GM18505 (cell line): ENCODE results near the gene OSGIN1.

ENCODE experiments used
- ATAC-seq: cut with Tn5 transposase; IDR thresholded peaks from one replicate; pipeline ENCODE4 v1.9.1; 2021; ENCODE audit not compliant: unreplicated experiment
- POLR2A ChIP-seq: IDR thresholded peaks from 4 replicates; pipeline ENCODE4 v1.6.1; 2011; ENCODE audit warnings: borderline replicate concordance; ENCODE audit not compliant: insufficient read depth, insufficient read length; ENCODE audit errors: extremely low read depth

The OSGIN1 gene

DNA sequence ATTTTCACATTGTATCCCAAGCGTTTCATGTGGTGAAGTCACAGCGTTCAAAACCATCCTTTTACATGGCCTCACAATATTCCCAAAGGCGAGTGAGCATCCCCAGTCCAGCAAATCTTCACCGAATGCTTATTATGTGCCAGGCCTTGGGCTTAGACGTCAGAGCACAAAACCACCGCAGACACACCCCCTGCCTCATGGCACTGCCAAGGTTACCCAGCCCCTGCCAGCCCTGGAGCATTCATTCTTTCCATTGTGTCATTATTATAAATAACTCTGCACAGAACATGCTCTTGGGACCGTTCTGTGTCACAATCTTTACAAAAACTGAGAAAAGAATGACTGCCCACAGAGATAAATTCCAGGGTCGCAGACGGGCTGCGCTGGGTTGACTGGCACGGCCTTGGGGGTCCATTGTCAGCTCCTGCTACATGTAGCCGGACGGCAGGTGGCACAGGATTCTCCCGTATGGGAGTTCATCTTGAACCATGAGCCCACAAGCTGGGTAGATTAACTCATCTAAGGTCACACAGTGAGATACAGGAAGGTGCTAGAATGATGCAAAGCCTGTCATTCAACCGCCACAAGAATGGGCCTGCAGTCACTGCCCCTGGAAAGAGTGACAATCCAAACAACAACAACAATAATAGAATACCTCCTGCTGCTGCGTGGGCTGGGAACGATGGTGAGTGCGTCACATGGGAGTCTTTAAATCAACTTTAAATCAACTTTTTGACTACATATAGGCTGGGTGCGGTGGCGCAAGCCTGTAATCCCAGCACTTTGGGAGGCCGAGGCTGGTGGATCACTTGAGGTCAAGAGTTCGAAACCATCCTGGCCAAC lies 10.5 kb downstream of the OSGIN1 start:
- no peak for ATAC-seq
- TF ChIP-seq POLR2A: no peak

DNA sequence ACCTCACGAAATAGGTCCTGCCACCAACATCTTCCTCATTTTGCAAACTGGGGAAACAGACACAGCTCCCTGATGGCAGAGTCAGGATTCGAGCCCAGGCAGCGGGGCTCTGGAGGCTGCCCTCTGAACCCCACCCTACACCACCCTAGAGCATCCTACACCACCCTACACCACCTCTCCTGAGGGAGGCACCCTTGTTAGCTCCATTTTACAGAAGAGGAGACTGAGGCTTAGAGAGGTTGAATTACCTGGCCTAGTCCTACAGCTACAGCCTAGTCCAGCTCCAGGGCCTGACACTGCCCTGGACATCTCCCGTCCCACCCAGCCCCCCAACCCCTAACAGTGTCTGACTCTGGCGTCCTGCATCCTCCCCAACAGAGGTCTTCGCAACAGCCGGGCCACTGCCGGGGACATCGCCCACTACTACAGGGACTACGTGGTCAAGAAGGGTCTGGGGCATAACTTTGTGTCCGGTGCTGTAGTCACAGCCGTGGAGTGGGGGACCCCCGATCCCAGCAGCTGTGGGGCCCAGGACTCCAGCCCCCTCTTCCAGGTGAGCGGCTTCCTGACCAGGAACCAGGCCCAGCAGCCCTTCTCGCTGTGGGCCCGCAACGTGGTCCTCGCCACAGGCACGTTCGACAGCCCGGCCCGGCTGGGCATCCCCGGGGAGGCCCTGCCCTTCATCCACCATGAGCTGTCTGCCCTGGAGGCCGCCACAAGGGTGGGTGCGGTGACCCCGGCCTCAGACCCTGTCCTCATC lies 11.8 kb downstream of the OSGIN1 start:
- no peak for ATAC-seq
- TF ChIP-seq POLR2A: no peak

DNA sequence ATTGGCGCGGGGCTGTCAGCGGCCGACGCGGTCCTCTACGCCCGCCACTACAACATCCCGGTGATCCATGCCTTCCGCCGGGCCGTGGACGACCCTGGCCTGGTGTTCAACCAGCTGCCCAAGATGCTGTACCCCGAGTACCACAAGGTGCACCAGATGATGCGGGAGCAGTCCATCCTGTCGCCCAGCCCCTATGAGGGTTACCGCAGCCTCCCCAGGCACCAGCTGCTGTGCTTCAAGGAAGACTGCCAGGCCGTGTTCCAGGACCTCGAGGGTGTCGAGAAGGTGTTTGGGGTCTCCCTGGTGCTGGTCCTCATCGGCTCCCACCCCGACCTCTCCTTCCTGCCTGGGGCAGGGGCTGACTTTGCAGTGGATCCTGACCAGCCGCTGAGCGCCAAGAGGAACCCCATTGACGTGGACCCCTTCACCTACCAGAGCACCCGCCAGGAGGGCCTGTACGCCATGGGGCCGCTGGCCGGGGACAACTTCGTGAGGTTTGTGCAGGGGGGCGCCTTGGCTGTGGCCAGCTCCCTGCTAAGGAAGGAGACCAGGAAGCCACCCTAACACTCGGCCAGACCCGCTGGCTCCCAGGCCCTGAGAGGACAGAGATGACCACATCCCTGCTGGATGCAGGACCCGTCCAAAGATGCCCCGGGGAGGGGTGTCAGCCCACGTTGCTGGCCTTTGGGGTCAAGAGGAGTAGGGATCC lies 12.6 kb downstream of the OSGIN1 start:
- TF ChIP-seq POLR2A: no peak

DNA sequence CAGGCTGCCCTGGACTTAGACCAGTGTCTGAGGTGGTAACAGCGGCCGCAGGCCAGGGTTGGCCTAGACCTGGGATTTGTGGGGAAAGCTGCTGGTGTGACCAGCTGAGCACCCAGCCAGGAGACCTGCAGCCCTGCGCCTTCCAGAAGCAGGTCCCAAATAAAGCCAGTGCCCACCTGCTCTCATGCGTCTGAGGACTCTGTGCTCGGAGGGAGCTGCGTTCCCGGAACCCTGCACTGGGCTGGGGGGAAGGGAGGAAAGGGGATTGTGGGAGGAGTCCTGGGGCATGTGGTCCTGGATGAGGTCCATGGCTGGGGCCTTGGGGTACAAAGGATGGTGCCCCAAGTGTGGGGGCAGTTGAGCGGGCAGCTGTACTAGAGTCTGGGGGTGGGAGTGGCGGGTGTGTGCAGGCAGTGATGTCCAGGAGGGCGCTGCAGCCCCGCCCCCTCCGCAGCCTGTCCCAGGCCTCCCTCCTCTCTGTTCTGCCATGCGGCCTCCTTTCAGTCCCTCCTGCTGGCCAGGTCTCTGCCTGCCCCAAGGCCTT lies 13.2 kb downstream of the OSGIN1 start:
- no peak for TF ChIP-seq POLR2A
- no peak for ATAC-seq

More for the DNA sequence above, 12.6 kb downstream of the OSGIN1 start:
- no peak for ATAC-seq

DNA sequence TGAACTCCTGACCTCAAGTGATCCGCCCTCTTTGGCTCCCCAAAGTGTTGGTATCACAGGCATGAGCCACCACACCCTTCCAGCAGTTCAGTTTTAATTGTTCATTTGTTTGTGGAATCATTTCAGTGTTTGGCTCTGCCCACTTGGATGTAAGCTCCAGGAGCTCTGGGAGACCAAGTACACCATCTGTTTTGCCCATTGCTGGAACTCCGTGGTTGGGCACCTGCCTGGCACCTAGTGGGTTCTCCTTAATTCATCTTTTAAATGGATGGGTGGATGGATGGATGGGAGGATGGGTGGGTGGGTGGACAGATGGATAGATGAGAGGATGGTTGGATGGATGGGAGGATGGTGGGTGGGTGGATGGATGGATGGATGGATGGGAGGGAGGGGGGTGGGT lies 14.1 kb downstream of the OSGIN1 start:
- no peak for TF ChIP-seq POLR2A
- no peak for ATAC-seq

DNA sequence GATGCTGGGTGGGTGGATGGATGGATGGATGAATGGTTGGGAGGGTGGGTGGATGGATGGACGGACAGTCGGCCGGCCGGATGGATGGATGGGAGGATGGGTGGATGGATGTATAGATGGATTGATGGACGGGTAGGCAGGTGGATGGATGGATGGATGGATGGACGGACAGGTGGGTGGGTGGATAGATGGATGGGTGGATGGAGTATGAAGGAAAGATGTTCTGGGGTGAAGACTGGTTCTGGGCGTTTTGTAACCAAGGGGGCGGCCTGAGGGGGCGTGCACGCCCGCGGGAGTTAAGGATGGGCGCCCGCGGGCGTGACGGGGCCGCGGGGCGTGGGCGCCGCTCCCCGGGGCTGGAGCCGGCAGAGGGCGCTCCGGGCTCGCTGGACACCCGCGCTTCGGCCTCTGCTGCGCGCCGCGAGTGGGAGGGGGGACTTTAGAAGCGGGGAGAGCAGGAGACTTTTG lies 14.8 kb downstream of the OSGIN1 start, which contains the start of gene NECAB2:
Gene NECAB2, plus strand, starts transcription at position 407 of the 468 bp plus-strand sequence. CDS start 405 bp downstream, outside the sequence.
- TF ChIP-seq POLR2A: no peak
- ATAC-seq: no peak

DNA sequence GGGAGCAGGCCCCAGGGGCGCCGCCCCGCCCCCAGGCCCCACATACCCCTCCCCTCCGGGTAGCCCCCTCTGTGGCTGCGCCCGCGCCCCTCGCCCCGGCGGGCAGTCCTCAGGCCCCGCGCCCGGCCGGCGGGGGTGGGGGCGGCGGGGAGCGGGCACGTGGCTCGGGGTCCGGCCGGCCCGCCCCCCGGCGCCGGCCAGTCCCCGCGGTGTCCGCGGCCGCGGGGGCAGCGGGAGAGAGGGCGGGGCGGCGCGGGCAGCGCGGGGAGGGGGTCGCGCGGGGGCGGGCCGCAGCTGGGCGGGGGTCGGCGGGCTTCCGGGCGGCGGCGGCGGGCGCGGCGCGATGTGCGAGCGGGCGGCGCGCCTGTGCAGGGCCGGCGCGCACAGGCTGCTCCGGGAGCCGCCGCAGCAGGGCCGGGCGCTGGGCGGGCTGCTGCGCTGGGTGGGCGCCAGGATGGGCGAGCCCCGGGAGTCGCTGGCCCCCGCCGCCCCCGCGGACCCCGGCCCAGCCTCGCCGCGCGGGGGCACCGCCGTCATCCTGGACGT lies 15.3 kb downstream of the OSGIN1 start:
- no peak for ATAC-seq
- no peak for TF ChIP-seq POLR2A

DNA sequence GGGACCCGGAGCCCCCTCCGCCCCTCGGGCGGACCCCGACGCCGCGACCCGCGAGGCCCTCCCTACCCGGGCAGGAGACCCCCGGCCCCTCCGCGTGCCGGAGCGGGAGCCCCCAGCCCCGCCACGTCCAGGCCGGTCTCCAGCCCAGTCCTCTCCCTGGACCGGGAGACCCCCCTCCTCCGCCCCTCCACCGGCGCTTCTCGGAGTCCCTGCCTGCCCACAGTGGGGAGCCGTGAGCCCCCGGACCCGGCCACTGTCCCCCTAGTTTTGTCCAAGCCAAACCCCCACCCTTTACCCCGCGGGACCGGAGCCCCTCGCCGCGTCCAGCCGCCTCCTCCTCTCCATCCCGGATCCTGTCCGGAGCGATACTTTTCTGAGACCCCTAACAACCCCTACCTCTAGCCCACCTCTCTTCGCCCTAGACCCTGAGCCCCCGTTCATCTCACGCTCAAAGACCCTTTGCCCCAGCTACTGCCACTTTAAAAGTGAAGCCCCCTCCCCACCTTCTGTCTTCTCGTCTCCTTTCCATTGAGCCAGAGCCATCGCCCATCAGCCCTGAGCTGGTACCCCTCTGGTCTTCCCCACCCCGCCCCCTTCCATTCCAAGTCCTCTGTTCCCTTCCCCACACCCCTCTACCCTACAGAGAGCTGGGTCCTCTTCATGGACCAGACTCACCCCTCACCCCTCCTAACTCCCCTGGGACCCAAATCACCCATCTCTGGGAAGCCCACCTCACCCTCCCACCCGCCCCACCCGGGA lies 16.0 kb downstream of the OSGIN1 start:
- no peak for TF ChIP-seq POLR2A
- no peak for ATAC-seq

DNA sequence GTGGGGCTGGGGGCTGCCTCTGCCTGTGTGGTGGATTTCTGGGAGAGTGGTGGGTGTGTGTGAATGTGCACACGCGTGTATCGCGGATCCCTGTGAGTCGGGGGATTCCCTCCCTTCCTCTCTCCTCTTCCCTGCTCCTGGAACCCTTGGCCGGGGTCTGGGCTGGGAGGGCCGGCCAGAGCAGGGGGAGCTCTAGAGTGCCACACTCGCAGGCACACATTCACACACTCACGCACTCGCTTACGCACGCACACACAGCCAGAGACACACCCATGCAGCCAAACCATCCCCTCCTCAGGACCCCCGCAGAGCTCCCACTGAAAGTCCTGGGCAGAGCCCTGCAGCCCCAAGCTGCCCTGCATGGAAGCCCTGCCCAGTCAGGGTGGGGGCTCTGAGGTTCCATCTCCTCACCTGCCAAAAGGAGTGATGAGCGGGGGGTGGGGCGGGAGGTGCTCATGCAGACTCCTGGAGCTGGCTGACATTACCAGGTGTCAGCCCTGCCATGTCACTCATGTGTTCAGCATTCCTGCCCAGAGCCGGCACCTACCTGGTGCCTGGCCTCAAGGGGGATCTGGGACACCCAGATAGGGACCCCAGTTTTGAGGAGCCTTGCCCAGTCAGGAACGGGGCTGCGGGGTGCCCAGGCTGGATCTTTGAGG lies 16.9 kb downstream of the OSGIN1 start:
- ATAC-seq: no peak

DNA sequence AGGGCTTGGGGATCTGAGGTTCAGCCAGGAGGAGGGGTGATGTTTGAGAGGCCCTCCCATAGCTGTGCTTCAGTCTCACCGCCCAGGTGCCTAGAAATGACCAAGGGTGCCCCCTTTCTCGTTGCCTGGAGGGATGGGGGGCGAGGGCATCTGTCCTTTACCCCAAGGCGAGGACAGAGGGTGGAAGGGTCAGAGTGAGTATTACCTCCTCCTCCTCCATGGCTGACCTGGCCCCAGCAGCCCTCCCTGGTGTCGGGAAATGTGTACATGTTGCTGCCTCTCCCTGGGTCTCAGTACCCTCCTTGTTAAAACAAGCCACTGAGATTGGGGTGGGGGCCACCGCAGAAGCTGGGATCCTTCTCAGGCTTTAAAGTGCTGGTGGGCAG lies 17.4 kb downstream of the OSGIN1 start:
- TF ChIP-seq POLR2A: no peak
- no peak for ATAC-seq

More for the DNA sequence above, 16.9 kb downstream of the OSGIN1 start:
- TF ChIP-seq POLR2A: no peak
